Activated CD4-positive, alpha-beta T cell treated with anti-CD3 and anti-CD28 coated beads for 36 hours (primary cell): ENCODE data around the gene SGPL1. TPM values are rescaled to one million over a fixed set of nuclear protein-coding genes. Genes with fewer than 3 reads are reported as not detected.

Source experiments
- ATAC-seq: fragments of 200-7000 bp; cut with Tn5 transposase; one replicate; pipeline ENCODE4 v1.10.0; 2021; ENCODE audit warnings: mild to moderate bottlenecking, moderate library complexity
- CTCF ChIA-PET: fragments of 350-600 bp; sonication (Branson Sonifier 250); formaldehyde crosslinking; loops from one replicate; lab custom pipeline; 2021; ENCODE audit warnings: antibody characterized with exemption; lab: Charles Lee
- POLR2A ChIA-PET: fragments of 350-600 bp; sonication (Branson Sonifier 250); formaldehyde crosslinking; loops from one replicate; lab custom pipeline; 2021; ENCODE audit warnings: antibody characterized with exemption, inconsistent platforms; lab: Charles Lee
- DNase-seq: peaks from one replicate; pipeline ENCODE4 v3.0.0-alpha.2; 2020
- H3K27ac Mint-ChIP-seq: one replicate; pipeline ENCODE4 v1.8.0; 2021; ENCODE audit warnings: mixed read lengths
- H3K27me3 Mint-ChIP-seq: one replicate; pipeline ENCODE4 v1.8.0; 2021; ENCODE audit warnings: mixed read lengths
- H3K36me3 Mint-ChIP-seq: one replicate; pipeline ENCODE4 v1.8.0; 2021; ENCODE audit warnings: low read depth, mixed read lengths
- H3K4me1 Mint-ChIP-seq: one replicate; pipeline ENCODE4 v1.8.0; 2021; ENCODE audit warnings: mixed read lengths
- H3K4me3 Mint-ChIP-seq: one replicate; pipeline ENCODE4 v1.8.0; 2021; ENCODE audit warnings: mild to moderate bottlenecking, moderate library complexity, mixed read lengths
- H3K9me3 Mint-ChIP-seq: one replicate; pipeline ENCODE4 v1.8.0; 2021; ENCODE audit warnings: low read depth, mixed read lengths
- intact Hi-C, 2 experiments: fragments of 100-400 bp; cut with DNase I in 1 of 2; cut with micrococcal nuclease in 1 of 2; formaldehyde crosslinking; loops; one replicate each; pipeline versions ENCODE4 v1.14.2 to v1.15.1; 2022 to 2024; cut with DNase I, micrococcal nuclease
- total RNA-seq, 2 experiments: library from RNA; stranded (reverse); gene quantifications; one replicate each; pipeline ENCODE4 v1.2.3, GENCODE V29; 2021

The SGPL1 gene
- total RNA-seq, 2 experiments from 2014 or later, result 33.7 to 48.7 TPM

- CTCF ChIA-PET, result no interaction called here
- Mint-ChIP-seq H3K9me3 (no peaks in the 10 kb centered on the region), H3K27ac (no peak overlapping the region), H3K4me1 (peaks cover 7% of the 10 kb centered on the region), H3K4me3 (no peak overlapping the region), H3K27me3 (no peaks in the 10 kb centered on the region), H3K36me3 (no peaks in the 10 kb centered on the region)
- no peak for ATAC-seq
- POLR2A ChIA-PET, result no interaction called here
- intact Hi-C loops, result no loop called here
- DNase-seq, result no peak
Observed at GRCh38 chr10:70896551-70896950, 80.8 kb downstream of the SGPL1 start.

GRCh38 chr10:70898687-70899086 lies 82.9 kb downstream of the SGPL1 start:
- Mint-ChIP-seq H3K4me3 (no peak overlapping the region), H3K4me1 (peaks cover 2% of the 10 kb centered on the region), H3K9me3 (no peaks in the 10 kb centered on the region), H3K27me3 (no peaks in the 10 kb centered on the region), H3K36me3 (no peaks in the 10 kb centered on the region), H3K27ac (no peak overlapping the region)
- DNase-seq (no peak), ATAC-seq (no peak)
- intact Hi-C loops, result no loop called here
- CTCF ChIA-PET, result no interaction called here
- POLR2A ChIA-PET, result no interaction called here

GRCh38 chr10:70899096-70899495 lies 83.3 kb downstream of the SGPL1 start:
- Mint-ChIP-seq H3K4me1 (peaks cover 2% of the 10 kb centered on the region), H3K27ac (no peak overlapping the region), H3K4me3 (no peak overlapping the region), H3K36me3 (no peaks in the 10 kb centered on the region), H3K27me3 (no peaks in the 10 kb centered on the region), H3K9me3 (no peaks in the 10 kb centered on the region)
- DNase-seq (no peak), ATAC-seq (no peak)
- POLR2A ChIA-PET, result no interaction called here
- intact Hi-C loops, result no loop called here
- CTCF ChIA-PET, result no interaction called here

GRCh38 chr10:70901276-70901878 lies 85.6 kb downstream of the SGPL1 start:
- POLR2A ChIA-PET, result no interaction called here
- Mint-ChIP-seq H3K27me3 (no peaks in the 10 kb centered on the region), H3K4me1 (no peaks in the 10 kb centered on the region), H3K27ac (no peak overlapping the region), H3K9me3 (no peaks in the 10 kb centered on the region), H3K4me3 (no peak overlapping the region), H3K36me3 (no peaks in the 10 kb centered on the region)
- CTCF ChIA-PET, result interaction anchor here (0.6 to 2.0 kb wide), 6 partner anchors 43 to 738 kb away, joined by 3 to 5 read pairs (median 4); no protein-coding TSS in a partner anchor
- ATAC-seq (no peak), DNase-seq (no peak)
- intact Hi-C loops, result no loop called here

- ATAC-seq, result no peak
- POLR2A ChIA-PET, result interaction anchor here (0.6 kb wide), 1 partner anchor 13 kb away, joined by 3 read pairs; no protein-coding TSS in a partner anchor
- no peak for DNase-seq
Observed at GRCh38 chr10:70902661-70903261, 87.0 kb downstream of the SGPL1 start.

GRCh38 chr10:70903262-70903921 lies 87.6 kb downstream of the SGPL1 start:
- Mint-ChIP-seq H3K4me3 (no peak overlapping the region), H3K27ac (no peak overlapping the region), H3K4me1 (no peaks in the 10 kb centered on the region), H3K27me3 (no peaks in the 10 kb centered on the region), H3K36me3 (no peaks in the 10 kb centered on the region), H3K9me3 (no peaks in the 10 kb centered on the region)
- ChIA-PET POLR2A (interaction anchor here (0.6 kb wide), 1 partner anchor 14 kb away, joined by 3 read pairs; no protein-coding TSS in a partner anchor), CTCF (interaction anchor here (0.5 to 2.0 kb wide), 12 partner anchors 9 to 1122 kb away, joined by 3 to 5 read pairs (median 4); no protein-coding TSS in a partner anchor)
- intact Hi-C loops, result loop anchor here in 1 of 2 experiments (1.0 kb wide), 2 partner anchors 306 to 382 kb away; no protein-coding TSS in a partner anchor
- ATAC-seq, result no peak
- DNase-seq, result peak; percentile 56

More at GRCh38 chr10:70902661-70903261, 87.0 kb downstream of the SGPL1 start:
- Mint-ChIP-seq H3K4me3 (no peak overlapping the region), H3K27me3 (no peaks in the 10 kb centered on the region), H3K36me3 (no peaks in the 10 kb centered on the region), H3K4me1 (no peaks in the 10 kb centered on the region), H3K9me3 (no peaks in the 10 kb centered on the region), H3K27ac (no peak overlapping the region)
- CTCF ChIA-PET, result interaction anchor here (0.6 to 2.0 kb wide), 12 partner anchors 10 to 513 kb away, joined by 3 to 5 read pairs (median 4); no protein-coding TSS in a partner anchor
- intact Hi-C loops, result loop anchor here in 1 of 2 experiments (1.0 kb wide), 2 partner anchors 307 to 383 kb away; no protein-coding TSS in a partner anchor

GRCh38 chr10:70905071-70906021 lies 89.6 kb downstream of the SGPL1 start:
- intact Hi-C loops, result no loop called here
- no peaks in the 10 kb centered on the region for H3K9me3 Mint-ChIP-seq
- no peak overlapping the region for H3K27ac Mint-ChIP-seq
- no peaks in the 10 kb centered on the region for H3K36me3 Mint-ChIP-seq
- no peak for ATAC-seq
- CTCF ChIA-PET, result interaction anchor here (0.7 to 1.6 kb wide), 3 partner anchors 36 to 269 kb away, joined by 3 read pairs; no protein-coding TSS in a partner anchor
- POLR2A ChIA-PET, result interaction anchor here (0.7 kb wide), 1 partner anchor 630 kb away, joined by 3 read pairs; no protein-coding TSS in a partner anchor
- H3K4me1 Mint-ChIP-seq, result no peaks in the 10 kb centered on the region
- H3K27me3 Mint-ChIP-seq, result no peaks in the 10 kb centered on the region
- H3K4me3 Mint-ChIP-seq, result no peak overlapping the region
- no peak for DNase-seq

GRCh38 chr10:70906031-70906783 lies 90.5 kb downstream of the SGPL1 start:
- ChIA-PET POLR2A (interaction anchor here (0.7 kb wide), 1 partner anchor 629 kb away, joined by 3 read pairs; no protein-coding TSS in a partner anchor), CTCF (interaction anchor here (0.7 kb wide), 1 partner anchor 35 kb away, joined by 3 read pairs; no protein-coding TSS in a partner anchor)
- intact Hi-C loops, result no loop called here
- ATAC-seq, result no peak
- no peaks in the 10 kb centered on the region for H3K4me1 Mint-ChIP-seq
- no peak overlapping the region for H3K27ac Mint-ChIP-seq
- no peaks in the 10 kb centered on the region for H3K27me3 Mint-ChIP-seq
- no peak overlapping the region for H3K4me3 Mint-ChIP-seq
- no peak for DNase-seq
- no peaks in the 10 kb centered on the region for H3K36me3 Mint-ChIP-seq
- H3K9me3 Mint-ChIP-seq, result no peaks in the 10 kb centered on the region

GRCh38 chr10:70906953-70907636 lies 91.3 kb downstream of the SGPL1 start:
- intact Hi-C loops, result no loop called here
- H3K36me3 Mint-ChIP-seq, result no peaks in the 10 kb centered on the region
- no peaks in the 10 kb centered on the region for H3K9me3 Mint-ChIP-seq
- ChIA-PET POLR2A (no interaction called here), CTCF (no interaction called here)
- no peaks in the 10 kb centered on the region for H3K4me1 Mint-ChIP-seq
- H3K27me3 Mint-ChIP-seq, result no peaks in the 10 kb centered on the region
- no peak for ATAC-seq
- no peak overlapping the region for H3K4me3 Mint-ChIP-seq
- DNase-seq, result no peak
- H3K27ac Mint-ChIP-seq, result no peak overlapping the region
